Tibial nerve (tissue), 4 donors: ENCODE measurements around the gene ADAMTS2.

ENCODE experiments used
- CTCF ChIP-seq, 5 experiments: fragments of 200-600 bp in 3 of 5; fragments of 450-650 bp in 2 of 5; sonication (generic) in 3 of 5; IDR thresholded peaks; one replicate each; pipeline ENCODE4 v1.5.1; 2016 to 2019; ENCODE audit warnings: antibody characterized with exemption in 5 of 5, mild to moderate bottlenecking in 3 of 5, moderate library complexity in 2 of 5
- EP300 ChIP-seq, 2 donors: sonication (generic); formaldehyde crosslinking; IDR thresholded peaks; one replicate each; pipeline ENCODE4 v1.6.1; 2017; ENCODE audit warnings: antibody characterized with exemption in 2 of 2, mild to moderate bottlenecking in 1 of 2
- POLR2A ChIP-seq, 2 donors: fragments of 450-650 bp; IDR thresholded peaks; one replicate each; pipeline ENCODE4 v1.6.1; 2017; ENCODE audit warnings: antibody characterized with exemption in 2 of 2, mild to moderate bottlenecking in 2 of 2, moderate library complexity in 2 of 2

GRCh38 chr5:179362355-179362754 lies 17.1 kb upstream of the ADAMTS2 start:
- TF ChIP-seq CTCF (IDR thresholded peaks at IDR 0.05) (no peak), POLR2A (IDR thresholded peaks at IDR 0.05) (no peak), EP300 (IDR thresholded peaks at IDR 0.05) (no peak)
